Amniotic stem cell (primary cell): ENCODE results near the gene TEX28.
"Not testable (repeated sequence)": the region's sequence is repeated elsewhere in the genome, so short reads cannot be mapped to it uniquely, and the experiment has no call there.

Experiments used
- DNase-seq: peaks from one replicate; lab custom pipeline; 2025; lab: John Stamatoyannopoulos, UW

TEX28 gene

GRCh38 chrX:154247377-154248045 is 47.4 kb downstream of the TEX28 start:
- not testable (repeated sequence) for DNase-seq

GRCh38 chrX:154239982-154240503 is 54.9 kb downstream of the TEX28 start:
- not testable (repeated sequence) for DNase-seq

- not testable (repeated sequence) for DNase-seq
Measured at GRCh38 chrX:154238939-154239559, 55.9 kb downstream of the TEX28 start.

- DNase-seq: not testable (repeated sequence)
Measured at GRCh38 chrX:154233620-154234019, 61.3 kb downstream of the TEX28 start.

GRCh38 chrX:154231443-154231842 is 63.5 kb downstream of the TEX28 start:
- not testable (repeated sequence) for DNase-seq

GRCh38 chrX:154226706-154227105 is 68.2 kb downstream of the TEX28 start:
- not testable (repeated sequence) for DNase-seq

- DNase-seq: not testable (repeated sequence)
Measured at GRCh38 chrX:154225292-154225691, 69.6 kb downstream of the TEX28 start.
